Astrocyte of the spinal cord (primary cell): ENCODE results near the gene SNX4.

Source experiments
- DNase-seq: peaks from one replicate; pipeline ENCODE4 v3.0.0; 2011; ENCODE audit warnings: low read depth, low spot score
- H3K4me3 ChIP-seq: 2 replicates; pipeline ENCODE4 v1.5.1; 2011; ENCODE audit warnings: low read depth, mild to moderate bottlenecking, low read length, moderate library complexity
- CTCF ChIP-seq: IDR thresholded peaks from 2 replicates; pipeline ENCODE4 v1.5.1; 2012; ENCODE audit warnings: low read depth, mild to moderate bottlenecking, low read length, inconsistent platforms
- in situ Hi-C: cut with HindIII; loops from 2 replicates; pipeline ENCODE4 v1.10.0; 2017; ENCODE audit warnings: low sequenced_read_pairs

The SNX4 gene

GRCh38 chr3:125440559-125440955, 79.4 kb downstream of the SNX4 start:
- no peak overlapping the region for H3K4me3 ChIP-seq
- DNase-seq, result no peak
- in situ Hi-C loops, result no loop called here
- TF ChIP-seq CTCF, result no peak

GRCh38 chr3:125437631-125438435, 82.2 kb downstream of the SNX4 start:
- H3K4me3 ChIP-seq, result no peak overlapping the region
- TF ChIP-seq CTCF, result peak; percentile 96
- in situ Hi-C loops, result no loop called here
- peak; percentile 36 for DNase-seq

GRCh38 chr3:125436921-125437320, 83.1 kb downstream of the SNX4 start:
- TF ChIP-seq CTCF, result no peak
- H3K4me3 ChIP-seq, result no peak overlapping the region
- no peak for DNase-seq
- in situ Hi-C loops, result no loop called here

- in situ Hi-C loops, result no loop called here
- no peak for TF ChIP-seq CTCF
- H3K4me3 ChIP-seq, result no peak overlapping the region
- DNase-seq, result no peak
Observed at GRCh38 chr3:125435231-125435630, 84.8 kb downstream of the SNX4 start.

GRCh38 chr3:125434582-125435011, 85.4 kb downstream of the SNX4 start:
- TF ChIP-seq CTCF, result no peak
- in situ Hi-C loops, result no loop called here
- H3K4me3 ChIP-seq, result no peak overlapping the region
- DNase-seq, result no peak

- in situ Hi-C loops, result no loop called here
- TF ChIP-seq CTCF, result no peak
- DNase-seq, result no peak
- no peak overlapping the region for H3K4me3 ChIP-seq
Observed at GRCh38 chr3:125433611-125434041, 86.4 kb downstream of the SNX4 start.
